HepG2 (cell line): ENCODE measurements around the gene TMEM178A. TPM values are rescaled to one million over a fixed set of nuclear protein-coding genes. Genes with fewer than 3 reads are reported as not detected.

Experiments
- ATAC-seq: fragments of 200-7000 bp; cut with Tn5 transposase; 3 replicates; pipeline ENCODE4 v1.9.1; 2020; ENCODE audit warnings: mild to moderate bottlenecking, moderate library complexity
- BruUV-seq: library from RNA; stranded (reverse); fragments of 400-500 nt; replicated peaks from 2 replicates; lab custom pipeline; 2021; lab: Mats Ljungman, UMichigan
- CTCF ChIA-PET: fragments of 300-600 bp; formaldehyde crosslinking; extraction: SDS; loops from one replicate; lab custom pipeline; 2021; ENCODE audit warnings: low total read pairs, inconsistent platforms, low intra/inter-chr PET ratio; lab: Yijun Ruan, JAX
- POLR2A ChIA-PET: fragments of 350-600 bp; sonication (Branson Sonifier 250); formaldehyde crosslinking; loops from one replicate; lab custom pipeline; 2020; ENCODE audit warnings: antibody characterized with exemption, inconsistent platforms; lab: Yijun Ruan, JAX
- DNase-seq: peaks from one replicate; pipeline ENCODE4 v3.0.0-alpha.2; 2015; ENCODE audit warnings: low spot score
- FAIRE-seq: peaks from 3 replicates; lab custom pipeline; 2011; peaks lifted over from hg19 to GRCh38; lab: Jason Lieb, UNC
- H2AFZ ChIP-seq: one replicate; pipeline ENCODE4 v1.6.1; 2011; ENCODE audit warnings: low read length, inconsistent platforms
- H3K27ac ChIP-seq: fragments of 300-600 bp; 3 replicates; pipeline ENCODE4 v1.8.0; 2011; ENCODE audit warnings: mixed run types, mild to moderate bottlenecking, mixed read lengths, low read length, inconsistent platforms; ENCODE audit not compliant: insufficient read depth; ENCODE audit errors: extremely low read length
- H3K27me3 ChIP-seq, 2 experiments: fragments of 200-600 bp in 1 of 2; 2 replicates in 1 of 2; 3 replicates in 1 of 2; pipeline versions ENCODE4 v1.6.0 to v1.8.0; 2011; ENCODE audit warnings: low read length in 2 of 2, mild to moderate bottlenecking in 2 of 2, moderate library complexity in 2 of 2, inconsistent platforms in 1 of 2; ENCODE audit not compliant: insufficient read depth in 2 of 2, control insufficient read depth in 1 of 2
- H3K36me3 ChIP-seq, 2 experiments: fragments of 200-600 bp in 1 of 2; replicated peaks in 1 of 2; 2 replicates in 1 of 2; 3 replicates in 1 of 2; pipeline versions ENCODE4 v1.5.1 to v1.8.0; 2011; ENCODE audit warnings: low read length in 2 of 2, inconsistent platforms in 1 of 2; ENCODE audit not compliant: insufficient read depth in 2 of 2, control insufficient read depth in 1 of 2
- H3K4me1 ChIP-seq: 2 replicates; pipeline ENCODE4 v1.5.1; 2012; ENCODE audit warnings: low read length, inconsistent platforms; ENCODE audit not compliant: insufficient read depth
- H3K4me2 ChIP-seq: 2 replicates; pipeline ENCODE4 v1.6.0; 2011; ENCODE audit warnings: low read depth, low read length, inconsistent platforms
- H3K4me3 ChIP-seq, 3 experiments: fragments of 200-600 bp in 1 of 3; sonication (generic), shearing (Covaris generic) in 1 of 3; replicated peaks in 1 of 3; 2 replicates each; pipeline ENCODE4 v1.5.1; 2011 to 2016; ENCODE audit warnings: low read length in 3 of 3, inconsistent platforms in 2 of 3, low read depth in 2 of 3, mild to moderate bottlenecking in 2 of 3, control low read depth in 1 of 3, mixed read lengths in 1 of 3; ENCODE audit not compliant: insufficient read depth in 1 of 3
- H3K79me2 ChIP-seq: one replicate; pipeline ENCODE4 v1.6.1; 2011; ENCODE audit warnings: low read length, inconsistent platforms; ENCODE audit not compliant: insufficient read depth
- H3K9ac ChIP-seq: 2 replicates; pipeline ENCODE4 v1.6.0; 2011; ENCODE audit warnings: mild to moderate bottlenecking, low read depth, low read length, inconsistent platforms; ENCODE audit not compliant: insufficient read depth
- H3K9me3 ChIP-seq: 2 replicates; pipeline ENCODE4 v1.5.1; 2012; ENCODE audit warnings: mild to moderate bottlenecking, low read length
- H4K20me1 ChIP-seq: 2 replicates; pipeline ENCODE4 v1.6.0; 2011; ENCODE audit warnings: inconsistent platforms, mild to moderate bottlenecking, low read length, moderate library complexity; ENCODE audit not compliant: insufficient read depth
- GZF1 ChIP-seq: sonication (generic); formaldehyde crosslinking; IDR thresholded peaks from 2 replicates; pipeline ENCODE4 v1.5.1; 2020; ENCODE audit warnings: mild to moderate bottlenecking, missing genetic modification reagents
- KLF11 ChIP-seq: IDR thresholded peaks from 2 replicates; pipeline ENCODE4 v1.6.1; 2016; ENCODE audit warnings: missing compliant biosample characterization
- MAFK ChIP-seq, 2 experiments: IDR thresholded peaks in 1 of 2; conservative IDR thresholded peaks in 1 of 2; 2 replicates each; pipeline ENCODE4 v1.6.1; 2011; ENCODE audit warnings: improper control_type of control experiment in 2 of 2, low read length in 2 of 2
- PHF20 ChIP-seq: sonication (generic); formaldehyde crosslinking; IDR thresholded peaks from 2 replicates; pipeline ENCODE4 v1.5.0; 2020; ENCODE audit warnings: mild to moderate bottlenecking, missing genetic modification reagents
- ZIK1 ChIP-seq: sonication (generic); formaldehyde crosslinking; IDR thresholded peaks from 2 replicates; pipeline ENCODE4 v1.5.0; 2020; ENCODE audit warnings: mild to moderate bottlenecking, low read depth, missing genetic modification reagents, borderline replicate concordance
- ZSCAN31 ChIP-seq: sonication (generic); formaldehyde crosslinking; IDR thresholded peaks from 2 replicates; pipeline ENCODE4 v1.5.0; 2020; ENCODE audit warnings: low read depth, mild to moderate bottlenecking, missing genetic modification reagents
- WGBS: methylation state at CpG from one replicate; pipeline ENCODE4 v1.1.6; 2017; ENCODE audit warnings: low lambda C conversion rate; 5-methylcytosine and 5-hydroxymethylcytosine counted together
- in situ Hi-C: cut with HindIII; loops from 2 replicates; pipeline ENCODE4 v1.10.0; 2017; ENCODE audit warnings: low pct_unique_long_range_greater_than_20kb; ENCODE audit not compliant: extremely low pct_ligation_motif_present
- intact Hi-C: fragments of 100-400 bp; cut with micrococcal nuclease; formaldehyde crosslinking; loops from one replicate; pipeline ENCODE4 v1.10.0; 2022; ENCODE audit not compliant: unreplicated experiment
- polyA plus RNA-seq, 8 experiments: library from polyadenylated mRNA; depleted of rRNA in 3 of 8; stranded (reverse) in 7 of 8; unstranded in 1 of 8; fragments of >200 nt; fragmentation: Illumina TruSeq in 4 of 8; extraction: Trizol in 4 of 8; gene quantifications; 2 replicates each; pipeline versions ENCODE4 v1.2.1 to v1.2.3, GENCODE V29; 2011 to 2016; ENCODE audit warnings: low read depth in 4 of 8, missing spikeins in 1 of 8, mixed read lengths in 1 of 8; ENCODE audit not compliant: insufficient read depth in 1 of 8
- total RNA-seq, 5 experiments: library from RNA; depleted of rRNA; stranded (reverse); fragments of >200 nt; fragmentation: Illumina TruSeq; extraction: Trizol; gene quantifications; 2 replicates each; pipeline ENCODE4 v1.2.3, GENCODE V29; 2016; ENCODE audit warnings: low read depth in 1 of 5
- TF ChIP-seq, protein P1 (sequence below): sonication (generic); formaldehyde crosslinking; IDR thresholded peaks from 2 replicates; pipeline ENCODE4 v1.5.0; 2020; ENCODE audit warnings: missing genetic modification reagents

The TMEM178A gene
- total and polyA plus RNA-seq, 2 of the 13 experiments (the other 11 are each of a cell fraction or from before 2014, with no cell fraction given): 0.38 to 3.3 TPM

DNA sequence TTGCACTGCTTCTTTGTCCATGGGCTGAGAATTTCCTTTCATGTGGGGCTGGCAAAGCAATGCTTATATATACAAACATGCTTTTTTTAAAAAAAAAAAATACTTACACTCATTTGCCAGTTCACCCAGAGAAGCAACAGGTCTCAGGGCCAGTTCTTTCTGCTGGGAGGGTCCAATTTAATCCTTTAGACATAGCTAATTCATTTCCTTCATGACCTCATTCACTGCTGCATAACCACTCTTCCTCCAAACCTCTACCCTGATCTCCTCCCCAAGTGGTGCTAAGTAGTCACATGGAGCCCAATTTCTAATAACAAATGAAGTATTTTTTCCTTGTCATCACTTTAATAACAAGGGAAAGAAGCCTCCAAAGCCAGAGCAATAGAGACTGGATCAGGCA lies 17.1 kb upstream of the TMEM178A start:
- in situ Hi-C loops (no loop called here), intact Hi-C loops (no loop called here)
- DNase-seq (no peak), ATAC-seq (no peak), FAIRE-seq (no peak)
- CTCF ChIA-PET: no interaction called here
- Histone ChIP-seq H3K4me1 (no peaks in the 10 kb centered on the region), H3K4me2 (no peak overlapping the region), H4K20me1 (no peaks in the 10 kb centered on the region), H3K9ac (no peak overlapping the region), H2AFZ (no peak overlapping the region), H3K79me2 (no peaks in the 10 kb centered on the region), H3K4me3 (no peak overlapping the region), H3K27me3 (no peaks in the 10 kb centered on the region; a peak in 2 of 5 replicates), H3K36me3 (no peaks in the 10 kb centered on the region), H3K9me3 (no peaks in the 10 kb centered on the region), H3K27ac (no peak overlapping the region)
- TF ChIP-seq ZSCAN31 (no peak), KLF11 (CRISPR knock-in tag) (no peak), MAFK (conservative IDR thresholded peaks at IDR 0.05 in 1 of 2, IDR thresholded peaks at IDR 0.05 in 1 of 2; ENCODE audit: low read length in 2 of 2) (peak; percentile 7 to 26; a peak in 1 of 4 replicates), PHF20 (CRISPR knock-in tag) (no peak), ZIK1 (CRISPR knock-in tag) (no peak)
- no TSS peak for BruUV-seq
- POLR2A ChIA-PET: no interaction called here

DNA sequence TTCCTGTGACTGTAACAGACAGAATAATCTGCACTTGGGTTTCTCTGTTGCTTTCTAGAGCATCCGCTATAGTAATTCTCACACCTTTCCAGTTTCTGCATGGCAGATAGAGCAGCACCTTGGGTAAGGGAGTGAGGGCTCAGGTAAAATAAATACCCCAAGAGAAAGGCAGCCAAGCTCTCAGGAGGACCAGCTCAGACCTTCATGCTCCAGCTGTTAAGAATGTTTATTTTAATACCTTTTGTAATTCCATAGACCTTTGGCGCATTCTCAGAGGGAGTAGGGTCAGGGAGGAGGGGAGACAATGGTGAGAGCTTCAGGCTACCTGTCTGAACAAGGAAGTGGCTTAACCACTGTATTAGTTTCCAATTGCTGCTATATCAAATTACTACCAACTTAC lies 16.2 kb upstream of the TMEM178A start:
- Histone ChIP-seq H3K9me3 (no peaks in the 10 kb centered on the region), H3K36me3 (no peaks in the 10 kb centered on the region), H3K9ac (no peak overlapping the region), H3K27ac (no peak overlapping the region), H2AFZ (no peak overlapping the region), H3K79me2 (no peaks in the 10 kb centered on the region), H3K4me3 (no peak overlapping the region), H3K4me2 (no peak overlapping the region), H3K27me3 (no peaks in the 10 kb centered on the region; a peak in 2 of 5 replicates), H4K20me1 (no peaks in the 10 kb centered on the region), H3K4me1 (no peaks in the 10 kb centered on the region)
- intact Hi-C loops: no loop called here
- ChIA-PET CTCF (no interaction called here), POLR2A (no interaction called here)
- no TSS peak for BruUV-seq
- DNase-seq: no peak
- no peak for ATAC-seq
- TF ChIP-seq GZF1 (CRISPR knock-in tag): no peak
- TF ChIP-seq, protein P1, sequence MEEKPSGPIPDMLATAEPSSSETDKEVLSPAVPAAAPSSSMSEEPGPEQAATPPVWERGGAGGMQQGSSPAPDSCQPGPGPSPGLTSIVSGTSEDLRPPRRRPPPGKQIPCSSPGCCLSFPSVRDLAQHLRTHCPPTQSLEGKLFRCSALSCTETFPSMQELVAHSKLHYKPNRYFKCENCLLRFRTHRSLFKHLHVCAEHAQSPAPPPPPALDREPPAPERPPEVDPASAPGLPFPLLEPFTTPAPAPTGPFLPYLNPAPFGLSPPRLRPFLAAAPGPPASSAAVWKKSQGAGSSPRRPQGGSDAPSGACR: no peak
- 93% methylated on average over 2 of the region's 2 CpGs for WGBS
- FAIRE-seq: no peak
- in situ Hi-C loops: no loop called here
